ENCODE data around the gene CCDC197.

DNA sequence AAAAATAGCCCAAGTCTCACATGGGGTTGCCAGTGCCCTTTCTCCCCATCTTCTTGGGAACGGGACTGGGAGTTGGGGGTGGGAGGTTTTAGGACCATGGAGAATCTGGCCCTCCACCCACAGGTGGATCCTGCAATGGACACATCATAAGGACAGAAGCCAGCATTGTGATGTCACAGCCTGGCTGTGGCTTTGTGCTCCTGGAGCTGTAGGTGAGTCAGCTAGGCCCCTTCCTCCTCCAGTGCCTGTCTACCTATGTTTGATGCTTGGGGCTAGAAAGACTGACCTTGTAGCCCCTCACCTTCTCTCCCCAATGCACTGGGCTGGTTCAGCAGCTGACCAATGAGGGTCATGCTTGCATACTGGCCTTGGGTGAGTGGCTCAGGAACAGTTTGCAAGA lies at the start of gene CCDC197:
- TF ChIP-seq, protein P1, sequence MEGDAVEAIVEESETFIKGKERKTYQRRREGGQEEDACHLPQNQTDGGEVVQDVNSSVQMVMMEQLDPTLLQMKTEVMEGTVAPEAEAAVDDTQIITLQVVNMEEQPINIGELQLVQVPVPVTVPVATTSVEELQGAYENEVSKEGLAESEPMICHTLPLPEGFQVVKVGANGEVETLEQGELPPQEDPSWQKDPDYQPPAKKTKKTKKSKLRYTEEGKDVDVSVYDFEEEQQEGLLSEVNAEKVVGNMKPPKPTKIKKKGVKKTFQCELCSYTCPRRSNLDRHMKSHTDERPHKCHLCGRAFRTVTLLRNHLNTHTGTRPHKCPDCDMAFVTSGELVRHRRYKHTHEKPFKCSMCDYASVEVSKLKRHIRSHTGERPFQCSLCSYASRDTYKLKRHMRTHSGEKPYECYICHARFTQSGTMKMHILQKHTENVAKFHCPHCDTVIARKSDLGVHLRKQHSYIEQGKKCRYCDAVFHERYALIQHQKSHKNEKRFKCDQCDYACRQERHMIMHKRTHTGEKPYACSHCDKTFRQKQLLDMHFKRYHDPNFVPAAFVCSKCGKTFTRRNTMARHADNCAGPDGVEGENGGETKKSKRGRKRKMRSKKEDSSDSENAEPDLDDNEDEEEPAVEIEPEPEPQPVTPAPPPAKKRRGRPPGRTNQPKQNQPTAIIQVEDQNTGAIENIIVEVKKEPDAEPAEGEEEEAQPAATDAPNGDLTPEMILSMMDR (IDR thresholded peaks at IDR 0.05), result no peak
- no peak for TF ChIP-seq ZFX (IDR thresholded peaks at IDR 0.05; ENCODE audit: borderline replicate concordance)

Measured in 22Rv1 (cell line).